Measurements from ENCODE around the gene C2orf66.

C2orf66 gene

GRCh38 chr2:196758474-196759377 lies 50.4 kb downstream of the C2orf66 start:
- DNase-seq: no peak
